ENCODE measurements around the gene DOK7.

GRCh38 chr4:3473181-3473950 is 10.3 kb downstream of the DOK7 start:
- TF ChIP-seq CTCF (IDR thresholded peaks at IDR 0.05; ENCODE audit: low read length) (no peak), EZH2phosphoT487 (IDR thresholded peaks at IDR 0.05; ENCODE audit: low read length) (no peak), EZH2 (optimal IDR thresholded peaks at IDR 0.05; ENCODE audit: low read depth, low read length) (no peak)

All from MM.1S (cell line).